ENCODE measurements around the gene TSC2.

Gene TSC2

GRCh38 chr16:2040041-2040786 lies 7.6 kb upstream of the TSC2 start:
- no peak for TF ChIP-seq CTCF (IDR thresholded peaks at IDR 0.05; ENCODE audit: control insufficient read depth, insufficient read depth, low read depth, low read length, missing control alignments)
- DNase-seq (ENCODE audit: low read depth), result no peak
- H3K4me3 ChIP-seq (ENCODE audit: control insufficient read depth, low read depth, low read length), result no peak overlapping the region

- TF ChIP-seq CTCF (IDR thresholded peaks at IDR 0.05; ENCODE audit: control insufficient read depth, insufficient read depth, low read depth, low read length, missing control alignments), result no peak
- DNase-seq (ENCODE audit: low read depth), result no peak
- H3K4me3 ChIP-seq (ENCODE audit: control insufficient read depth, low read depth, low read length), result no peak overlapping the region
Measured at GRCh38 chr16:2040787-2041522, 6.8 kb upstream of the TSC2 start.

GRCh38 chr16:2042171-2042985 lies 5.4 kb upstream of the TSC2 start:
- no peak for TF ChIP-seq CTCF (IDR thresholded peaks at IDR 0.05; ENCODE audit: control insufficient read depth, insufficient read depth, low read depth, low read length, missing control alignments)
- H3K4me3 ChIP-seq (ENCODE audit: control insufficient read depth, low read depth, low read length), result no peak overlapping the region
- DNase-seq (ENCODE audit: low read depth), result no peak

GRCh38 chr16:2042986-2043666 lies 4.7 kb upstream of the TSC2 start:
- no peak overlapping the region for H3K4me3 ChIP-seq (ENCODE audit: control insufficient read depth, low read depth, low read length)
- no peak for DNase-seq (ENCODE audit: low read depth)
- TF ChIP-seq CTCF (IDR thresholded peaks at IDR 0.05; ENCODE audit: control insufficient read depth, insufficient read depth, low read depth, low read length, missing control alignments), result no peak

- DNase-seq (ENCODE audit: low read depth), result no peak
- H3K4me3 ChIP-seq (ENCODE audit: control insufficient read depth, low read depth, low read length), result no peak overlapping the region
- TF ChIP-seq CTCF (IDR thresholded peaks at IDR 0.05; ENCODE audit: control insufficient read depth, insufficient read depth, low read depth, low read length, missing control alignments), result no peak
Measured at GRCh38 chr16:2043667-2044451, 3.9 kb upstream of the TSC2 start.

Measured in AG09309 (cell line).